Measurements from ENCODE around the gene LHCGR.
"Not testable (repeated sequence)": the region's sequence is repeated elsewhere in the genome, so short reads cannot be mapped to it uniquely, and the experiment has no call there.

The LHCGR gene

GRCh38 chr2:48747319-48747718, 8.2 kb downstream of the LHCGR start:
- TF ChIP-seq CTCF (conservative IDR thresholded peaks at IDR 0.05; ENCODE audit: low read depth, low read length) = no peak
- no peak overlapping the region for H3K4me3 ChIP-seq (ENCODE audit: low read length)
- no peak for DNase-seq (ENCODE audit: low read depth)

- DNase-seq (ENCODE audit: low read depth); H3K4me3 ChIP-seq (ENCODE audit: low read length): not testable (repeated sequence)
These were observed 16.3 kb downstream of the LHCGR start for GRCh38 chr2:48739236-48739635.

- H3K4me3 ChIP-seq (ENCODE audit: low read length) = no peak overlapping the region
- DNase-seq (ENCODE audit: low read depth) = peak; percentile 62
- TF ChIP-seq CTCF (conservative IDR thresholded peaks at IDR 0.05; ENCODE audit: low read depth, low read length) = no peak
These were observed 16.7 kb downstream of the LHCGR start for GRCh38 chr2:48738806-48739205.

- H3K4me3 ChIP-seq (ENCODE audit: low read length) = no peak overlapping the region
- DNase-seq (ENCODE audit: low read depth) = no peak
- TF ChIP-seq CTCF (conservative IDR thresholded peaks at IDR 0.05; ENCODE audit: low read depth, low read length) = no peak
These were observed 19.3 kb downstream of the LHCGR start for GRCh38 chr2:48736251-48736650.

- H3K4me3 ChIP-seq (ENCODE audit: low read length) = no peak overlapping the region
- no peak for TF ChIP-seq CTCF (conservative IDR thresholded peaks at IDR 0.05; ENCODE audit: low read depth, low read length)
- DNase-seq (ENCODE audit: low read depth) = no peak
These were observed 20.8 kb downstream of the LHCGR start for GRCh38 chr2:48734576-48735303.

GRCh38 chr2:48733067-48733503, 22.4 kb downstream of the LHCGR start:
- no peak for TF ChIP-seq CTCF (conservative IDR thresholded peaks at IDR 0.05; ENCODE audit: low read depth, low read length)
- DNase-seq (ENCODE audit: low read depth) = no peak
- H3K4me3 ChIP-seq (ENCODE audit: low read length) = no peak overlapping the region

GRCh38 chr2:48728840-48729239, 26.7 kb downstream of the LHCGR start:
- no peak for TF ChIP-seq CTCF (conservative IDR thresholded peaks at IDR 0.05; ENCODE audit: low read depth, low read length)
- peak; percentile 42 for DNase-seq (ENCODE audit: low read depth)
- no peak overlapping the region for H3K4me3 ChIP-seq (ENCODE audit: low read length)

Data from retinal pigment epithelial cell (primary cell).